Type B pancreatic cell (in vitro differentiated cells): ENCODE results near the gene RUNX1. TPM values are rescaled to one million over a fixed set of nuclear protein-coding genes. Genes with fewer than 3 reads are reported as not detected.

Source experiments
- DNase-seq: peaks from one replicate; pipeline ENCODE4 v3.0.0; 2021; ENCODE audit warnings: mixed read lengths; ENCODE audit not compliant: unreplicated experiment; ENCODE audit errors: extremely low spot score
- H3K27ac Mint-ChIP-seq: 2 replicates; pipeline ENCODE4 v1.8.0; 2021; ENCODE audit warnings: mild to moderate bottlenecking, mixed read lengths
- H3K27me3 Mint-ChIP-seq: 2 replicates; pipeline ENCODE4 v1.8.0; 2021; ENCODE audit warnings: mixed read lengths
- H3K36me3 Mint-ChIP-seq: 2 replicates; pipeline ENCODE4 v1.8.0; 2021; ENCODE audit warnings: mixed read lengths
- H3K4me1 Mint-ChIP-seq: one replicate; pipeline ENCODE4 v1.8.0; 2021; ENCODE audit warnings: mixed read lengths; ENCODE audit not compliant: unreplicated experiment
- H3K4me3 Mint-ChIP-seq: 2 replicates; pipeline ENCODE4 v1.8.0; 2021; ENCODE audit warnings: mild to moderate bottlenecking, mixed read lengths
- H3K9me3 Mint-ChIP-seq: 2 replicates; pipeline ENCODE4 v1.8.0; 2021; ENCODE audit warnings: mixed read lengths
- CTCF ChIP-seq: fragments of 200-600 bp; sonication (generic); conservative IDR thresholded peaks from 2 replicates; pipeline ENCODE4 v1.5.0; 2021; ENCODE audit warnings: antibody characterized with exemption, mild to moderate bottlenecking
- total RNA-seq: library from RNA; stranded (reverse); gene quantifications from 2 replicates; pipeline ENCODE4 v1.2.1, GENCODE V29; 2021; ENCODE audit warnings: low replicate concordance

RUNX1 gene
- total RNA-seq, 1 donor from 2014 or later = 11.9 TPM

- no peaks in the 10 kb centered on the region for H3K9me3 Mint-ChIP-seq
- no peak for TF ChIP-seq CTCF
Measured at GRCh38 chr21:35004314-35004713, 44.8 kb downstream of the RUNX1 start.

GRCh38 chr21:35002879-35003722 is 46.0 kb downstream of the RUNX1 start:
- Mint-ChIP-seq H3K4me3 (no peak overlapping the region), H3K27me3 (no peaks in the 10 kb centered on the region), H3K27ac (no peak overlapping the region), H3K36me3 (no peaks in the 10 kb centered on the region), H3K4me1 (no peaks in the 10 kb centered on the region), H3K9me3 (no peaks in the 10 kb centered on the region)
- no peak for TF ChIP-seq CTCF
- DNase-seq = no peak

More at GRCh38 chr21:35004314-35004713, 44.8 kb downstream of the RUNX1 start:
- H3K4me3 Mint-ChIP-seq = no peak overlapping the region
- no peaks in the 10 kb centered on the region for H3K36me3 Mint-ChIP-seq
- no peak for DNase-seq
- no peaks in the 10 kb centered on the region for H3K4me1 Mint-ChIP-seq
- H3K27me3 Mint-ChIP-seq = no peaks in the 10 kb centered on the region
- no peak overlapping the region for H3K27ac Mint-ChIP-seq

GRCh38 chr21:34999397-34999941 is 49.6 kb downstream of the RUNX1 start:
- H3K9me3 Mint-ChIP-seq = no peaks in the 10 kb centered on the region
- no peak for TF ChIP-seq CTCF
- H3K4me1 Mint-ChIP-seq = peaks cover 9% of the 10 kb centered on the region
- no peaks in the 10 kb centered on the region for H3K36me3 Mint-ChIP-seq
- H3K27ac Mint-ChIP-seq = no peak overlapping the region
- H3K27me3 Mint-ChIP-seq = no peaks in the 10 kb centered on the region
- no peak overlapping the region for H3K4me3 Mint-ChIP-seq
- DNase-seq = no peak

GRCh38 chr21:34998176-34998575 is 50.9 kb downstream of the RUNX1 start:
- Mint-ChIP-seq H3K27me3 (no peaks in the 10 kb centered on the region), H3K27ac (no peak overlapping the region), H3K9me3 (no peaks in the 10 kb centered on the region), H3K4me3 (no peak overlapping the region), H3K36me3 (no peaks in the 10 kb centered on the region), H3K4me1 (peaks cover 9% of the 10 kb centered on the region)
- DNase-seq = no peak
- TF ChIP-seq CTCF = no peak

- Mint-ChIP-seq H3K4me3 (no peak overlapping the region), H3K9me3 (no peaks in the 10 kb centered on the region), H3K36me3 (no peaks in the 10 kb centered on the region), H3K4me1 (peaks cover 9% of the 10 kb centered on the region), H3K27ac (no peak overlapping the region), H3K27me3 (no peaks in the 10 kb centered on the region)
- no peak for DNase-seq
- no peak for TF ChIP-seq CTCF
Measured at GRCh38 chr21:34997294-34997693, 51.8 kb downstream of the RUNX1 start.
